Adrenal gland (tissue), 12 donors: ENCODE measurements around the gene HSPB2. TPM values are rescaled to one million over a fixed set of nuclear protein-coding genes. Genes with fewer than 3 reads are reported as not detected.
A peak's percentile ranks its signal among the peaks of the same experiment; 100 is the strongest.

Experiments used
- DNase-seq, 7 donors: peaks; one replicate each; pipeline ENCODE4 v3.0.0-alpha.2; 2019 to 2020
- H3K27ac ChIP-seq, 5 donors: fragments of 200-600 bp; sonication (generic) in 4 of 5; 1 replicate in 3 of 5; 2 replicates in 2 of 5; pipeline versions ENCODE4 v1.5.1 to v1.8.0; 2016 to 2020; ENCODE audit warnings: mild to moderate bottlenecking in 1 of 5
- H3K27me3 ChIP-seq: fragments of 200-600 bp; 2 replicates; pipeline ENCODE4 v1.8.0; 2021
- H3K36me3 ChIP-seq, 2 donors: fragments of 200-600 bp; replicated peaks in 1 of 2; 1 replicate in 1 of 2; 2 replicates in 1 of 2; pipeline versions ENCODE4 v1.5.1 to v1.8.0; 2018 to 2022
- H3K4me1 ChIP-seq, 2 donors: fragments of 200-600 bp; replicated peaks in 1 of 2; 1 replicate in 1 of 2; 2 replicates in 1 of 2; pipeline versions ENCODE4 v1.5.1 to v1.8.0; 2018 to 2021
- H3K4me3 ChIP-seq, 4 donors: fragments of 200-600 bp; sonication (generic) in 3 of 4; one replicate each; pipeline ENCODE4 v1.5.1; 2016 to 2018
- H3K9me3 ChIP-seq, 3 donors: fragments of 200-600 bp; sonication (generic) in 1 of 3; replicated peaks in 1 of 3; 1 replicate in 2 of 3; 2 replicates in 1 of 3; pipeline versions ENCODE4 v1.5.1 to v1.8.0; 2016 to 2021
- POLR2A ChIP-seq, 2 donors: fragments of 450-650 bp; IDR thresholded peaks; one replicate each; pipeline ENCODE4 v1.6.1; 2017; ENCODE audit warnings: antibody characterized with exemption in 2 of 2, mild to moderate bottlenecking in 2 of 2, moderate library complexity in 1 of 2
- WGBS, 4 donors: extraction: QIAGEN DNeasy Blood & Tissue Kit in 2 of 4; methylation state at CpG; one replicate each; pipeline versions ENCODE4 v1.1.5 to v1.1.7; 2013 to 2017; 5-methylcytosine and 5-hydroxymethylcytosine counted together
- intact Hi-C, 2 donors: fragments of 100-400 bp; cut with DNase I; formaldehyde crosslinking; loops; one replicate each; pipeline versions ENCODE4 v1.14.1 to v1.15.0; 2022 to 2023
- polyA plus RNA-seq, 3 donors: library from polyadenylated mRNA; stranded (reverse); fragments of 200-250 nt in 2 of 3; fragments of 350-450 nt in 1 of 3; fragmentation: Illumina TruSeq in 1 of 3; extraction: RNeasy Lipid Tissue Mini Kit (QIAGEN cat#74804) in 1 of 3; gene quantifications; one replicate each; pipeline ENCODE4 v1.2.3, GENCODE V29; 2013 to 2014
- total RNA-seq, 9 donors: library from RNA; depleted of rRNA in 4 of 9; stranded (reverse); fragments of >200 nt in 4 of 9; fragments of 120-200 nt in 1 of 9; fragmentation: NEBNext Ultra II Directional in 1 of 9; extraction: Animal tissue kit (Norgen Biotek cat#: 25700) in 1 of 9; gene quantifications; one replicate each; pipeline versions ENCODE4 v1.1.0 to v1.2.4, GENCODE V29; 2013 to 2023
- TF ChIP-seq, protein P1 (sequence below), 6 experiments: fragments of 450-650 bp in 4 of 6; fragments of 200-600 bp in 2 of 6; sonication (generic) in 1 of 6; IDR thresholded peaks; 1 replicate in 5 of 6; 2 replicates in 1 of 6; pipeline versions ENCODE4 v1.5.1 to v1.8.0; 2016 to 2021; ENCODE audit warnings: antibody characterized with exemption in 6 of 6, mild to moderate bottlenecking in 2 of 6, moderate library complexity in 1 of 6
- donor health status: healthy with polysubstance abuse.
- donor health status: Bipolar disorder and iron deficiency.
- donor health status: DM: yes; HTN: yes; CAD: no.
- donor health status: DM: no; HTN: no; CAD: no.
- donor health status: DM: no; HTN: no; CAD: no.
- donor health status: DM: yes; HTN: yes; CAD: no.

The HSPB2 gene
- total and polyA plus RNA-seq, 12 donors = 0.51 to 6.1 (median 1.3) TPM; not detected in 2

GRCh38 chr11:111917788-111918187 lies 5.3 kb downstream of the HSPB2 start:
- H3K4me1 ChIP-seq = peaks cover 0 to 14% of the 10 kb centered on the region in 2 donors
- no peak for DNase-seq
- no peak for TF ChIP-seq POLR2A (IDR thresholded peaks at IDR 0.05)
- WGBS, 4 donors = 89 to 100% (median 93%) methylated on average over 3 of the region's 3 CpGs
- H3K4me3 ChIP-seq = no peak overlapping the region
- no peaks in the 10 kb centered on the region for H3K27me3 ChIP-seq
- H3K9me3 ChIP-seq = no peaks in the 10 kb centered on the region
- intact Hi-C loops = no loop called here
- H3K36me3 ChIP-seq = no peaks in the 10 kb centered on the region
- H3K27ac ChIP-seq = no peak overlapping the region

GRCh38 chr11:111918390-111919256 lies 6.1 kb downstream of the HSPB2 start, which contains the start of gene C11orf52:
Gene C11orf52 (plus strand): TSS chr11:111918913. CDS start chr11:111918973, 60 bp downstream.
- Histone ChIP-seq H3K4me1 (peaks cover 8 to 21% of the 10 kb centered on the region in 2 donors), H3K36me3 (no peaks in the 10 kb centered on the region), H3K4me3 (peak within 1 kb of the TSS in 1 of 4 donors; percentile 25), H3K9me3 (no peaks in the 10 kb centered on the region), H3K27ac (peak within 1 kb of the TSS in 1 of 5 donors; percentile 35), H3K27me3 (no peaks in the 10 kb centered on the region)
- WGBS, 4 donors = 63 to 68% (median 68%) methylated on average over 8 to 19 of the region's 19 CpGs
- TF ChIP-seq, protein P1, sequence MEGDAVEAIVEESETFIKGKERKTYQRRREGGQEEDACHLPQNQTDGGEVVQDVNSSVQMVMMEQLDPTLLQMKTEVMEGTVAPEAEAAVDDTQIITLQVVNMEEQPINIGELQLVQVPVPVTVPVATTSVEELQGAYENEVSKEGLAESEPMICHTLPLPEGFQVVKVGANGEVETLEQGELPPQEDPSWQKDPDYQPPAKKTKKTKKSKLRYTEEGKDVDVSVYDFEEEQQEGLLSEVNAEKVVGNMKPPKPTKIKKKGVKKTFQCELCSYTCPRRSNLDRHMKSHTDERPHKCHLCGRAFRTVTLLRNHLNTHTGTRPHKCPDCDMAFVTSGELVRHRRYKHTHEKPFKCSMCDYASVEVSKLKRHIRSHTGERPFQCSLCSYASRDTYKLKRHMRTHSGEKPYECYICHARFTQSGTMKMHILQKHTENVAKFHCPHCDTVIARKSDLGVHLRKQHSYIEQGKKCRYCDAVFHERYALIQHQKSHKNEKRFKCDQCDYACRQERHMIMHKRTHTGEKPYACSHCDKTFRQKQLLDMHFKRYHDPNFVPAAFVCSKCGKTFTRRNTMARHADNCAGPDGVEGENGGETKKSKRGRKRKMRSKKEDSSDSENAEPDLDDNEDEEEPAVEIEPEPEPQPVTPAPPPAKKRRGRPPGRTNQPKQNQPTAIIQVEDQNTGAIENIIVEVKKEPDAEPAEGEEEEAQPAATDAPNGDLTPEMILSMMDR (IDR thresholded peaks at IDR 0.05) = no peak
- no peak for TF ChIP-seq POLR2A (IDR thresholded peaks at IDR 0.05)
- peak in 1 of 7 donors; percentile 31 for DNase-seq
- intact Hi-C loops = no loop called here

DNA sequence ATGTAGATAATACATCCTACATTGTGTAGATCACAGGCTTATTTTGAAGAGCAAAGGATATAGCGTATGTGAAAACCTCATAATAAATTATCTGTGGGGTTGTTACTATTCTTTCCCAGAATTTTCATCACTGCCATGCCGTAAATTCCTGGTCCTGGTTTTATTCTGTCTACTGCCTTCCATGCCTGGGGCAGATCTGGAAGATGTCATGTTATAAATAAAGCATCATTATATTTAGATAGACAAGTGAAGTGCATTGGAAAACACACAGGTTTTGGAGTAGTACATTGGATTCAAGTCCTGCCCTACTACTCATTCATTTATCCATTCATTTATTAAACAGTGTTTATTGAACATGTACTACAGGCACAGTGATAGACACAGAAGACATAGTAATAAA lies 8.4 kb downstream of the HSPB2 start:
- peaks cover 12 to 16% of the 10 kb centered on the region in 2 donors for H3K4me1 ChIP-seq

DNA sequence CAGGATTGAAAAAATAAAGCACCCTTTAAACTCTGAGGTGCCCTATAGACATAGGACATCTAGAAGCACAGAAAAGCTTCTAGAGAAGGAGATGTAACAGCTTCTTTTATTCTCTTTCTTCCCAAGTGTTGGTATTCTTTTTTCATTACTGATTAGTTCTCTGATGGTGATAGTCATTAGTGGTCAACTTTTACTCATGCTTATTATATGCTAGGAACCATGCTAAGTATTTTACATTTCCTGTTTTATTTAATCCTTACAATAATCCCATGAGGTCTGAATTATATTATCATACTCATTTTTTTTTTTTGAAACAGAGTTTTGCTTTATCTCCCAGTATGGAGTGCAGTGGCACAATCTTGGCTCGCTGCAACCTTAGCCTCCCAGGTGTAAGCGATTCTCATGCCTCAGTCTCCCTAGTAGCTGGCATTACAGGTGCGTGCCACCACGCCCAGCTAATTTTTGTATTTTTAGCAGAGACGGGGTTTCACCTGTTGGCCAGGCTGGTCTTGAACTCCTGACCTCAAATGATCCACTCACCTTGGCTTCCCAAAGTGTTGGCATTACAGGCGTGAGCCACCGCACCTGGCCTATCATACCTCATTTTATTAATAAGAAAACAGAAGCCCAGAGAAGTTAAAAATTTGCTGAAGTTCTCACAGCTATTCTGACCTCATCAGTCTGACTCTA lies 9.2 kb downstream of the HSPB2 start:
- Histone ChIP-seq H3K36me3 (no peaks in the 10 kb centered on the region), H3K27me3 (no peaks in the 10 kb centered on the region), H3K27ac (no peak overlapping the region), H3K4me1 (peaks cover 15 to 22% of the 10 kb centered on the region in 2 donors), H3K9me3 (no peaks in the 10 kb centered on the region), H3K4me3 (no peak overlapping the region)
- intact Hi-C loops = loop anchor here in 1 of 2 donors (10.0 kb wide), 1 partner anchor 47 kb away; the partner anchor contains the start of genes ALG9, CFAP68 and FDXACB1
- DNase-seq = no peak
- 82 to 92% (median 87%) methylated on average over 7 of the region's 7 CpGs for WGBS, 4 donors
- no peak for TF ChIP-seq POLR2A (IDR thresholded peaks at IDR 0.05)
- TF ChIP-seq, protein P1 (IDR thresholded peaks at IDR 0.05) = no peak

More for the DNA sequence above, 8.4 kb downstream of the HSPB2 start:
- DNase-seq = no peak
- Histone ChIP-seq H3K36me3 (no peaks in the 10 kb centered on the region), H3K4me3 (no peak overlapping the region), H3K27me3 (no peaks in the 10 kb centered on the region), H3K9me3 (no peaks in the 10 kb centered on the region), H3K27ac (no peak overlapping the region)
- no peak for TF ChIP-seq POLR2A (IDR thresholded peaks at IDR 0.05)
- intact Hi-C loops = loop anchor here in 1 of 2 donors (10.0 kb wide), 1 partner anchor 46 kb away; the partner anchor contains the start of genes ALG9, CFAP68 and FDXACB1
- 45 to 89% (median 66%) methylated on average over 2 of the region's 2 CpGs for WGBS, 4 donors

DNA sequence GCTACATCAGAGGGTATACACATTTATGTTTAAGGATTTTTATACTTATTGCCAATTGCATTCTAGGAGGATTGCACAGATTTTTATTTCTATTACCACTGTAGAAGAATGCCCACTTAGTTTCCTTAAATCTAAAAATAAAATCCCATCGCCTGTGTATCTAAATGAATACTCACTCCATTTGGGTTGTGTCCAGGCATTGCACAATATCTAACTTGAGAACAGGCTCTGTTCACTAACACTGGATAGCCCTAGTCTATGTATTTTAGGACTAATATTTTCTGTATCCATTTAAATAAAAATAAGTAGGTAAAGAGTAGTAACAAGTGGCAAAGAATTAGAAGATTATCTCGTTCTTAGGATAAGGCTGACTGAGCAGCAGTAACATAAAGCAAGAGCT lies 10.3 kb downstream of the HSPB2 start:
- H3K27ac ChIP-seq = peak overlapping the region in 4 of 5 donors; percentile 46 to 76 (median 55)
- H3K36me3 ChIP-seq = no peaks in the 10 kb centered on the region
- peak in 5 of 7 donors; percentile 75 to 88 (median 80) for DNase-seq
- H3K9me3 ChIP-seq = no peaks in the 10 kb centered on the region
- intact Hi-C loops = loop anchor here in 1 of 2 donors (10.0 kb wide), 1 partner anchor 48 kb away; the partner anchor contains the start of genes ALG9, CFAP68 and FDXACB1
- no peaks in the 10 kb centered on the region for H3K27me3 ChIP-seq
- H3K4me3 ChIP-seq = no peak overlapping the region
- TF ChIP-seq POLR2A (IDR thresholded peaks at IDR 0.05) = no peak
- TF ChIP-seq, protein P1 (IDR thresholded peaks at IDR 0.05) = no peak
- WGBS, 4 donors = 1 to 15% (median 13%) methylated on average over 2 of the region's 2 CpGs
- H3K4me1 ChIP-seq = peaks cover 15 to 28% of the 10 kb centered on the region in 2 donors
